Adrenal gland (tissue), 5 donors: Measurements from ENCODE around the gene NFIB.

ENCODE experiments used
- CTCF ChIP-seq, 6 experiments: fragments of 450-650 bp in 4 of 6; fragments of 200-600 bp in 2 of 6; sonication (generic) in 1 of 6; IDR thresholded peaks; 1 replicate in 5 of 6; 2 replicates in 1 of 6; pipeline versions ENCODE4 v1.5.1 to v1.8.0; 2016 to 2021; ENCODE audit warnings: antibody characterized with exemption in 6 of 6, mild to moderate bottlenecking in 2 of 6, moderate library complexity in 1 of 6
- POLR2A ChIP-seq, 2 donors: fragments of 450-650 bp; IDR thresholded peaks; one replicate each; pipeline ENCODE4 v1.6.1; 2017; ENCODE audit warnings: antibody characterized with exemption in 2 of 2, mild to moderate bottlenecking in 2 of 2, moderate library complexity in 1 of 2
- donor health status: DM: no; HTN: no; CAD: no.

GRCh38 chr9:14104496-14104895 is 209.4 kb downstream of the NFIB start:
- TF ChIP-seq POLR2A (IDR thresholded peaks at IDR 0.05) (no peak), CTCF (IDR thresholded peaks at IDR 0.05) (no peak)
